K562 (cell line): ENCODE results near the gene PRUNE1. TPM values are rescaled to one million over a fixed set of nuclear protein-coding genes. Genes with fewer than 3 reads are reported as not detected.

Experiments
- KDM1A ChIP-seq, 2 experiments: fragments of 450-650 bp; IDR thresholded peaks; 2 replicates each; pipeline ENCODE4 v1.6.1; 2016; ENCODE audit warnings: mild to moderate bottlenecking in 2 of 2
- MTA1 ChIP-seq: fragments of 450-650 bp; IDR thresholded peaks from 2 replicates; pipeline ENCODE4 v1.6.1; 2017; ENCODE audit warnings: borderline replicate concordance
- NR0B1 ChIP-seq: fragments of 450-650 bp; IDR thresholded peaks from one replicate; pipeline ENCODE4 v1.6.1; 2018; ENCODE audit warnings: mild to moderate bottlenecking, moderate library complexity; ENCODE audit not compliant: partially characterized antibody
- SMARCA5 ChIP-seq: fragments of 450-650 bp; IDR thresholded peaks from 2 replicates; pipeline ENCODE4 v1.6.1; 2016
- U2AF1 ChIP-seq: fragments of 200-400 bp; formaldehyde crosslinking; optimal IDR thresholded peaks from 2 replicates; pipeline ENCODE3; 2017; ENCODE audit warnings: mild to moderate bottlenecking, low read depth, low read length, moderate library complexity
- VEZF1 ChIP-seq: fragments of 200-800 bp; sonication (Bioruptor generic); IDR thresholded peaks from 2 replicates; pipeline ENCODE4 v1.6.1; 2017; ENCODE audit warnings: missing genetic modification characterization, missing compliant biosample characterization
- ZFPM2 ChIP-seq: fragments of 250-450 bp; sonication (Bioruptor Pico); IDR thresholded peaks from 2 replicates; pipeline ENCODE4 v1.5.1; 2022; ENCODE audit warnings: mild to moderate bottlenecking
- polyA plus RNA-seq, 8 experiments: library from polyadenylated mRNA; depleted of rRNA in 4 of 8; stranded (reverse) in 5 of 8; unstranded in 3 of 8; fragments of >200 nt; fragmentation: Nextera tagmentation in 2 of 8; fragmentation: Illumina TruSeq in 1 of 8; extraction: Ambion mirVana in 2 of 8; extraction: Trizol in 1 of 8; gene quantifications; 2 replicates each; pipeline versions ENCODE4 v1.2.1 to v1.2.3, GENCODE V29; 2011 to 2014; ENCODE audit warnings: inconsistent platforms in 1 of 8, missing spikeins in 1 of 8
- total RNA-seq, 7 experiments: library from RNA; depleted of rRNA in 6 of 7; stranded (reverse); fragments of >200 nt in 6 of 7; fragmentation: Illumina TruSeq in 2 of 7; extraction: Trizol in 2 of 7; gene quantifications; 2 replicates each; pipeline versions ENCODE4 v1.2.1 to v1.2.3, GENCODE V29; 2011 to 2021; ENCODE audit warnings: low replicate concordance in 1 of 7
- TF ChIP-seq, protein P1 (sequence below): fragments of 450-650 bp; formaldehyde crosslinking; IDR thresholded peaks from 2 replicates; pipeline ENCODE4 v1.4.0; 2020; ENCODE audit warnings: mild to moderate bottlenecking, mixed read lengths

Gene PRUNE1
- total and polyA plus RNA-seq, 9 of the 15 experiments (the other 6 are each of a cell fraction or from before 2014, with no cell fraction given): 16.7 to 48.3 (median 26.2) TPM

- TF ChIP-seq, protein P1, sequence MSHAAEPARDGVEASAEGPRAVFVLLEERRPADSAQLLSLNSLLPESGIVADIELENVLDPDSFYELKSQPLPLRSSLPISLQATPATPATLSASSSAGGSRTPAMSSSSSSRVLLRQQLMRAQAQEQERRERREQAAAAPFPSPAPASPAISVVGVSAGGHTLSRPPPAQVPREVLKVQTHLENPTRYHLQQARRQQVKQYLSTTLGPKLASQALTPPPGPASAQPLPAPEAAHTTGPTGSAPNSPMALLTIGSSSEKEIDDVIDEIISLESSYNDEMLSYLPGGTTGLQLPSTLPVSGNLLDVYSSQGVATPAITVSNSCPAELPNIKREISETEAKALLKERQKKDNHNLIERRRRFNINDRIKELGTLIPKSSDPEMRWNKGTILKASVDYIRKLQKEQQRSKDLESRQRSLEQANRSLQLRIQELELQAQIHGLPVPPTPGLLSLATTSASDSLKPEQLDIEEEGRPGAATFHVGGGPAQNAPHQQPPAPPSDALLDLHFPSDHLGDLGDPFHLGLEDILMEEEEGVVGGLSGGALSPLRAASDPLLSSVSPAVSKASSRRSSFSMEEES (CRISPR knock-in tag): no peak
- TF ChIP-seq ZFPM2 (CRISPR knock-in tag) (no peak), U2AF1 (peak; percentile 63), KDM1A (IDR thresholded peaks at IDR 0.05) (peak in 1 of 2 experiments; percentile 63; a peak in 1 of 4 replicates), SMARCA5 (no peak), NR0B1 (no peak), MTA1 (no peak), VEZF1 (CRISPR knock-in tag) (peak; percentile 82)
Measured at GRCh38 chr1:151059109-151060006, 51.1 kb downstream of the PRUNE1 start, which contains the start of gene CDC42SE1 (continued).
